ENCODE results near the gene TIMM22. TPM values are rescaled to one million over a fixed set of nuclear protein-coding genes. Genes with fewer than 3 reads are reported as not detected.

The TIMM22 gene
- total RNA-seq, 1 experiment from 2014 or later: 34.0 TPM

- DNase-seq (ENCODE audit: low spot score): peak; percentile 37
Observed at GRCh38 chr17:1001640-1002411, 4.9 kb downstream of the TIMM22 start.

GRCh38 chr17:1002412-1002753 is 5.5 kb downstream of the TIMM22 start:
- no peak for DNase-seq (ENCODE audit: low spot score)

GRCh38 chr17:1002771-1003555 is 6.0 kb downstream of the TIMM22 start:
- no peak for DNase-seq (ENCODE audit: low spot score)

- no peak for DNase-seq (ENCODE audit: low spot score)
Observed at GRCh38 chr17:1003633-1003971, 6.7 kb downstream of the TIMM22 start.

GRCh38 chr17:1003972-1004768 is 7.2 kb downstream of the TIMM22 start:
- no peak for DNase-seq (ENCODE audit: low spot score)

GRCh38 chr17:1004769-1005295 is 7.9 kb downstream of the TIMM22 start:
- no peak for DNase-seq (ENCODE audit: low spot score)

- DNase-seq (ENCODE audit: low spot score): peak; percentile 45
Observed at GRCh38 chr17:1005361-1005946, 8.5 kb downstream of the TIMM22 start.

- no peak for DNase-seq (ENCODE audit: low spot score)
Observed at GRCh38 chr17:1006054-1006453, 9.1 kb downstream of the TIMM22 start.

- DNase-seq (ENCODE audit: low spot score): no peak
Observed at GRCh38 chr17:1007310-1008007, 10.5 kb downstream of the TIMM22 start.

- DNase-seq (ENCODE audit: low spot score): no peak
Observed at GRCh38 chr17:1008008-1008761, 11.3 kb downstream of the TIMM22 start.

GRCh38 chr17:1009229-1010085 is 12.5 kb downstream of the TIMM22 start:
- DNase-seq (ENCODE audit: low spot score): no peak

GRCh38 chr17:1010086-1010450 is 13.1 kb downstream of the TIMM22 start:
- DNase-seq (ENCODE audit: low spot score): no peak

- DNase-seq (ENCODE audit: low spot score): no peak
Observed at GRCh38 chr17:1010586-1010985, 13.7 kb downstream of the TIMM22 start.

GRCh38 chr17:1011138-1011537 is 14.2 kb downstream of the TIMM22 start:
- DNase-seq (ENCODE audit: low spot score): no peak

- no peak for DNase-seq (ENCODE audit: low spot score)
Observed at GRCh38 chr17:1011760-1012735, 15.1 kb downstream of the TIMM22 start.

- DNase-seq (ENCODE audit: low spot score): no peak
Observed at GRCh38 chr17:1012823-1013728, 16.1 kb downstream of the TIMM22 start.

GRCh38 chr17:1013729-1014090 is 16.8 kb downstream of the TIMM22 start:
- DNase-seq (ENCODE audit: low spot score): no peak

All from H4 (cell line).